Measurements from ENCODE around the gene SUPT3H.

The SUPT3H gene

GRCh38 chr6:44999066-44999465 is 378.7 kb downstream of the SUPT3H start:
- no peak for DNase-seq (ENCODE audit: low read depth)

GRCh38 chr6:44995486-44996132 is 382.1 kb downstream of the SUPT3H start:
- no peak for DNase-seq (ENCODE audit: low read depth)

- no peak for DNase-seq (ENCODE audit: low read depth)
These were observed 388.3 kb downstream of the SUPT3H start for GRCh38 chr6:44989391-44989790.

- no peak for DNase-seq (ENCODE audit: low read depth)
These were observed 392.7 kb downstream of the SUPT3H start for GRCh38 chr6:44985006-44985405.

- DNase-seq (ENCODE audit: low read depth): no peak
These were observed 394.0 kb downstream of the SUPT3H start for GRCh38 chr6:44983467-44984365.

GRCh38 chr6:44980841-44981240 is 396.9 kb downstream of the SUPT3H start:
- DNase-seq (ENCODE audit: low read depth): no peak

- DNase-seq (ENCODE audit: low read depth): no peak
These were observed 400.8 kb downstream of the SUPT3H start for GRCh38 chr6:44976677-44977641.

GRCh38 chr6:44974511-44974910 is 403.2 kb downstream of the SUPT3H start:
- DNase-seq (ENCODE audit: low read depth): no peak

- no peak for DNase-seq (ENCODE audit: low read depth)
These were observed 405.0 kb downstream of the SUPT3H start for GRCh38 chr6:44972709-44973108.

- DNase-seq (ENCODE audit: low read depth): no peak
These were observed 408.1 kb downstream of the SUPT3H start for GRCh38 chr6:44969446-44970185.

- DNase-seq (ENCODE audit: low read depth): no peak
These were observed 410.3 kb downstream of the SUPT3H start for GRCh38 chr6:44967481-44967880.

- DNase-seq (ENCODE audit: low read depth): no peak
These were observed 411.2 kb downstream of the SUPT3H start for GRCh38 chr6:44966449-44967092.

GRCh38 chr6:44965708-44966107 is 412.0 kb downstream of the SUPT3H start:
- DNase-seq (ENCODE audit: low read depth): no peak

- DNase-seq (ENCODE audit: low read depth): no peak
These were observed 416.8 kb downstream of the SUPT3H start for GRCh38 chr6:44960898-44961297.

- no peak for DNase-seq (ENCODE audit: low read depth)
These were observed 418.1 kb downstream of the SUPT3H start for GRCh38 chr6:44959651-44960050.

- no peak for DNase-seq (ENCODE audit: low read depth)
These were observed 420.6 kb downstream of the SUPT3H start for GRCh38 chr6:44957156-44957555.

GRCh38 chr6:44956396-44956795 is 421.3 kb downstream of the SUPT3H start:
- no peak for DNase-seq (ENCODE audit: low read depth)

- DNase-seq (ENCODE audit: low read depth): no peak
These were observed 422.6 kb downstream of the SUPT3H start for GRCh38 chr6:44955145-44955544.

- DNase-seq (ENCODE audit: low read depth): no peak
These were observed 423.5 kb downstream of the SUPT3H start for GRCh38 chr6:44954281-44954680.

- no peak for DNase-seq (ENCODE audit: low read depth)
These were observed 426.4 kb downstream of the SUPT3H start for GRCh38 chr6:44951253-44951747.

Data from stimulated activated CD8-positive, alpha-beta memory T cell treated with anti-CD3 and anti-CD28 coated beads, Interleukin-15, amount 100 ng/mL, for 24 hours (primary cell).